Smooth muscle cell (in vitro differentiated cells): ENCODE measurements around the gene FAM131A. TPM values are rescaled to one million over a fixed set of nuclear protein-coding genes. Genes with fewer than 3 reads are reported as not detected.

ENCODE experiments used
- DNase-seq: peaks from one replicate; lab custom pipeline; 2025; ENCODE audit not compliant: unreplicated experiment; lab: John Stamatoyannopoulos, UW
- H2AFZ ChIP-seq: fragments of 200-600 bp; sonication (generic); 2 replicates; pipeline ENCODE4 v1.6.0; 2016; ENCODE audit warnings: antibody characterized with exemption, low read depth, mild to moderate bottlenecking
- H3F3A ChIP-seq: fragments of 200-600 bp; sonication (generic); 2 replicates; pipeline ENCODE4 v1.6.0; 2017; ENCODE audit warnings: antibody characterized with exemption, low read depth
- H3K27ac ChIP-seq: fragments of 200-600 bp; sonication (generic); 2 replicates; pipeline ENCODE4 v1.5.1; 2016; ENCODE audit warnings: low read depth, mild to moderate bottlenecking
- H3K27me3 ChIP-seq: fragments of 200-600 bp; sonication (generic); 2 replicates; pipeline ENCODE4 v1.6.1; 2016; ENCODE audit warnings: low read depth, mild to moderate bottlenecking
- H3K36me3 ChIP-seq: fragments of 200-600 bp; sonication (generic); 2 replicates; pipeline ENCODE4 v1.5.1; 2016; ENCODE audit warnings: low read depth
- H3K4me1 ChIP-seq: fragments of 200-600 bp; sonication (generic); 2 replicates; pipeline ENCODE4 v1.5.1; 2016; ENCODE audit warnings: low read depth
- H3K4me2 ChIP-seq: fragments of 200-600 bp; sonication (generic); 2 replicates; pipeline ENCODE4 v1.6.0; 2016; ENCODE audit warnings: mild to moderate bottlenecking
- H3K4me3 ChIP-seq: fragments of 200-600 bp; sonication (generic); 2 replicates; pipeline ENCODE4 v1.5.1; 2016; ENCODE audit warnings: mild to moderate bottlenecking
- H3K79me2 ChIP-seq: fragments of 200-600 bp; sonication (generic); 2 replicates; pipeline ENCODE4 v1.6.0; 2016; ENCODE audit warnings: low read depth, mild to moderate bottlenecking
- H3K9ac ChIP-seq: fragments of 200-600 bp; sonication (generic); 2 replicates; pipeline ENCODE4 v1.6.0; 2016; ENCODE audit warnings: low read depth
- H3K9me3 ChIP-seq: fragments of 200-600 bp; sonication (generic); replicated peaks from 2 replicates; pipeline ENCODE4 v1.5.1; 2016; ENCODE audit warnings: low read depth
- H4K20me1 ChIP-seq: fragments of 200-600 bp; sonication (generic); 2 replicates; pipeline ENCODE4 v1.6.0; 2016; ENCODE audit warnings: low read depth
- CTCF ChIP-seq: fragments of 200-600 bp; sonication (generic); IDR thresholded peaks from 2 replicates; pipeline ENCODE4 v1.5.1; 2017; ENCODE audit warnings: borderline replicate concordance, mild to moderate bottlenecking, antibody characterized with exemption; ENCODE audit not compliant: insufficient read depth, poor library complexity, severe bottlenecking
- WGBS: methylation state at CpG from one replicate; pipeline ENCODE4 v1.1.7; 2016; ENCODE audit warnings: low lambda C conversion rate; 5-methylcytosine and 5-hydroxymethylcytosine counted together
- polyA plus RNA-seq: library from polyadenylated mRNA; unstranded; fragments of >200 nt; fragmentation: Nextera tagmentation; extraction: Ambion mirVana; gene quantifications from 2 replicates; pipeline ENCODE4 v1.2.1, GENCODE V29; 2016
- total RNA-seq: library from RNA; depleted of rRNA; stranded (reverse); fragments of >200 nt; gene quantifications from 2 replicates; pipeline ENCODE4 v1.2.3, GENCODE V29; 2014

The FAM131A gene
- total and polyA plus RNA-seq, 2 experiments from 2014 or later: 15.3 to 20.2 TPM

GRCh38 chr3:184381261-184382224 is 44.1 kb downstream of the FAM131A start:
- Histone ChIP-seq H3K4me3 (peak overlapping the region; percentile 57), H3K9me3 (no peaks in the 10 kb centered on the region), H3K27ac (no peak overlapping the region), H3K4me1 (peaks cover 22% of the 10 kb centered on the region), H3K36me3 (no peaks in the 10 kb centered on the region), H2AFZ (no peak overlapping the region), H3K79me2 (no peaks in the 10 kb centered on the region), H4K20me1 (no peaks in the 10 kb centered on the region), H3F3A (no peaks in the 10 kb centered on the region), H3K9ac (no peak overlapping the region), H3K4me2 (peak overlapping the region; percentile 88), H3K27me3 (peaks cover 18% of the 10 kb centered on the region)
- no peak for TF ChIP-seq CTCF
- WGBS: 11% methylated on average over 55 of the region's 55 CpGs
- no peak for DNase-seq

- Histone ChIP-seq H2AFZ (no peak overlapping the region), H3K9me3 (no peaks in the 10 kb centered on the region), H3K79me2 (no peaks in the 10 kb centered on the region), H3F3A (no peaks in the 10 kb centered on the region), H3K27me3 (peaks cover 18% of the 10 kb centered on the region), H3K4me3 (no peak overlapping the region), H3K36me3 (no peaks in the 10 kb centered on the region), H3K4me1 (peaks cover 21% of the 10 kb centered on the region), H3K27ac (no peak overlapping the region), H3K4me2 (no peak overlapping the region), H4K20me1 (no peaks in the 10 kb centered on the region), H3K9ac (no peak overlapping the region)
- no peak for TF ChIP-seq CTCF
- 91% methylated on average over 16 of the region's 16 CpGs for WGBS
- no peak for DNase-seq
Measured at GRCh38 chr3:184382326-184383032, 45.1 kb downstream of the FAM131A start.

- H3K36me3 ChIP-seq: no peaks in the 10 kb centered on the region
- H4K20me1 ChIP-seq: no peaks in the 10 kb centered on the region
- H3K79me2 ChIP-seq: no peaks in the 10 kb centered on the region
- TF ChIP-seq CTCF: no peak
- no peak overlapping the region for H3K4me3 ChIP-seq
- no peak overlapping the region for H3K4me2 ChIP-seq
- peaks cover 14% of the 10 kb centered on the region for H3K4me1 ChIP-seq
- no peak overlapping the region for H3K27ac ChIP-seq
- no peak overlapping the region for H3K9ac ChIP-seq
- no peak overlapping the region for H2AFZ ChIP-seq
- H3K9me3 ChIP-seq: no peaks in the 10 kb centered on the region
- no peak for DNase-seq
- WGBS: 96% methylated on average over 15 of the region's 15 CpGs
- H3F3A ChIP-seq: no peaks in the 10 kb centered on the region
- peaks cover 18% of the 10 kb centered on the region for H3K27me3 ChIP-seq
Measured at GRCh38 chr3:184383033-184383740, 45.8 kb downstream of the FAM131A start.
